HepG2 (cell line): ENCODE data around the gene PLSCR1. TPM values are rescaled to one million over a fixed set of nuclear protein-coding genes. Genes with fewer than 3 reads are reported as not detected.
A peak's percentile ranks its signal among the peaks of the same experiment; 100 is the strongest.

Experiments used
- CHCHD3 ChIP-seq: sonication (generic); formaldehyde crosslinking; IDR thresholded peaks from 2 replicates; pipeline ENCODE4 v1.8.0; 2022; ENCODE audit warnings: mild to moderate bottlenecking, missing genetic modification reagents, moderate library complexity
- ELF1 ChIP-seq: sonication (generic); formaldehyde crosslinking; IDR thresholded peaks from 2 replicates; pipeline ENCODE4 v1.4.0; 2020; ENCODE audit warnings: missing genetic modification reagents
- ELF4 ChIP-seq: sonication (generic); formaldehyde crosslinking; IDR thresholded peaks from 2 replicates; pipeline ENCODE4 v1.5.0; 2020; ENCODE audit warnings: missing genetic modification reagents, mild to moderate bottlenecking, moderate library complexity, borderline replicate concordance
- MAZ ChIP-seq, 2 experiments: sonication (generic) in 1 of 2; formaldehyde crosslinking in 1 of 2; IDR thresholded peaks; 2 replicates each; pipeline versions ENCODE4 v1.5.0 to v1.6.1; 2012 to 2020; ENCODE audit warnings: low read depth in 2 of 2, mild to moderate bottlenecking in 2 of 2, borderline replicate concordance in 1 of 2, improper control_type of control experiment in 1 of 2, low read length in 1 of 2, missing genetic modification reagents in 1 of 2, moderate library complexity in 1 of 2
- PCBP1 ChIP-seq: fragments of 200-400 bp; formaldehyde crosslinking; IDR thresholded peaks from 2 replicates; pipeline ENCODE4 v1.6.1; 2017; ENCODE audit warnings: mild to moderate bottlenecking, low read depth, low read length, borderline replicate concordance
- SCMH1 ChIP-seq: sonication (generic); formaldehyde crosslinking; IDR thresholded peaks from 2 replicates; pipeline ENCODE4 v1.9.0; 2021; ENCODE audit warnings: missing genetic modification reagents, mild to moderate bottlenecking, borderline replicate concordance
- ZNF24 ChIP-seq: fragments of 450-650 bp; IDR thresholded peaks from 2 replicates; pipeline ENCODE4 v1.6.1; 2017; ENCODE audit warnings: antibody characterized with exemption, mild to moderate bottlenecking
- ZNF256 ChIP-seq: sonication (generic); formaldehyde crosslinking; conservative IDR thresholded peaks from 2 replicates; pipeline ENCODE4 v1.4.0; 2020; ENCODE audit warnings: missing genetic modification reagents
- ZNF746 ChIP-seq: sonication (generic); formaldehyde crosslinking; IDR thresholded peaks from 2 replicates; pipeline ENCODE4 v1.8.0; 2022; ENCODE audit warnings: mild to moderate bottlenecking, missing genetic modification reagents
- ZNF841 ChIP-seq: sonication (generic); formaldehyde crosslinking; IDR thresholded peaks from 2 replicates; pipeline ENCODE4 v1.8.1; 2023; ENCODE audit warnings: missing genetic modification reagents, borderline replicate concordance
- polyA plus RNA-seq, 8 experiments: library from polyadenylated mRNA; depleted of rRNA in 3 of 8; stranded (reverse) in 7 of 8; unstranded in 1 of 8; fragments of >200 nt; fragmentation: Illumina TruSeq in 4 of 8; extraction: Trizol in 4 of 8; gene quantifications; 2 replicates each; pipeline versions ENCODE4 v1.2.1 to v1.2.3, GENCODE V29; 2011 to 2016; ENCODE audit warnings: low read depth in 4 of 8, missing spikeins in 1 of 8, mixed read lengths in 1 of 8; ENCODE audit not compliant: insufficient read depth in 1 of 8
- total RNA-seq, 5 experiments: library from RNA; depleted of rRNA; stranded (reverse); fragments of >200 nt; fragmentation: Illumina TruSeq; extraction: Trizol; gene quantifications; 2 replicates each; pipeline ENCODE4 v1.2.3, GENCODE V29; 2016; ENCODE audit warnings: low read depth in 1 of 5
- TF ChIP-seq, protein P1 (sequence below): IDR thresholded peaks from 2 replicates; pipeline ENCODE4 v1.6.1; 2012; ENCODE audit warnings: inconsistent platforms
- TF ChIP-seq, protein P2 (sequence below): sonication (generic); formaldehyde crosslinking; IDR thresholded peaks from 2 replicates; pipeline ENCODE4 v1.9.0; 2021; ENCODE audit warnings: missing genetic modification reagents, borderline replicate concordance
- TF ChIP-seq, protein P3 (sequence below), 2 experiments: fragments of 450-650 bp in 1 of 2; sonication (generic) in 1 of 2; formaldehyde crosslinking in 1 of 2; IDR thresholded peaks; 2 replicates each; pipeline versions ENCODE4 v1.6.1 to v1.8.0; 2016 to 2022; ENCODE audit warnings: antibody characterized with exemption in 1 of 2, mild to moderate bottlenecking in 1 of 2, missing genetic modification reagents in 1 of 2
- TF ChIP-seq, protein P4 (sequence below): sonication (generic); formaldehyde crosslinking; IDR thresholded peaks from 2 replicates; pipeline ENCODE4 v1.5.1; 2020; ENCODE audit warnings: missing genetic modification reagents, mild to moderate bottlenecking, borderline replicate concordance

Gene PLSCR1
- total and polyA plus RNA-seq, 2 of the 13 experiments (the other 11 are each of a cell fraction or from before 2014, with no cell fraction given): 33.8 to 34.1 TPM

DNA sequence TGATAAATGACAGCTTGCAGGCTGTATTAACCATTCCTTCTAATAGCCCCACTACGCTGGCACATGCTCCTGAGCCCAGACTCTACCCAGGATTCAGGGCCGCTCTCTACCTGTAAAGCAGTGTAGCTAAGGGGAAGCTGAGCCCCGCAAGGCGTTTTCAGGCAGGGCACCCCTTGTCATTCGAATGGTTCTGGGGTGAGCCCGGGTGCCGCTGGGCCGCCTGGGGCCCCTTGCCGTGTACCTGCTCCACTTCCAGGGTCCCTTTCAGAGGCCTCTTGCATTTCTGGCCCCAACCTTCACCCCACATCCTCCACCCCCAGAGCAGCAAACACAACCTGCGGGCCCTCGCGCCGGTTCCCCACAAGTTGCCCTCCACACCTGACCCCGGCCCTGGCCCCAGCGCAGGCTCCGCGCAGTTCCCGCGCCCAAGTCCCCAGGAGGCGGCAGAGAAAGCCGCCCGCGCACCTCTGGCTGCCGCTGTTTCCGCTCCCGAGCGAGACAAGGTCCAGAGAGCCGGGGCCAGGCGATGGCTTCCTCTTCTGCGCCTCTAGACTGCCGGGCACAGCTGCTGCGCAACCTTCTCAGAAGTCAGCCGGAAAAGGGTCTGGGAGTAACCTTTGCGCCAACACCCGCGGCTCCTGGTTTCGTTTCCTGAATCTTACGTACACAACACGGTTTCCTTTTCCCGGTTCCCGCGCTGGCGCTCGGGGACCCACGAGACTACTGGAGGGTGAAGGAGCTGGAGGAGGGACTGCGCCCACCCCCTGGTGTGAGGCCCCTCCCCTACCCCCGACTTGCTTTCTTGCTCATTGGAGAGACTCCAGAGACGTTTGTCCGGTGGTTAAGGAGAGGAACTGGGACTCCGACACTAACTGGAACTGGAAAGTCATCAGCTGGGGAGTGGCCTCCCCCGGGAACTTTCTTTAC, at the start of gene PLSCR1 (continued):
- TF ChIP-seq MAZ (IDR thresholded peaks at IDR 0.05; ENCODE audit: borderline replicate concordance, low read depth, low read length): no peak
- TF ChIP-seq MAZ (CRISPR knock-in tag; IDR thresholded peaks at IDR 0.05; ENCODE audit: low read depth): no peak
- 0 out of 2 replicates have a peak, but pooled peaks have one; percentile 40 for TF ChIP-seq PCBP1
- TF ChIP-seq ELF1 (CRISPR knock-in tag): peak; percentile 71
- TF ChIP-seq, protein P1, sequence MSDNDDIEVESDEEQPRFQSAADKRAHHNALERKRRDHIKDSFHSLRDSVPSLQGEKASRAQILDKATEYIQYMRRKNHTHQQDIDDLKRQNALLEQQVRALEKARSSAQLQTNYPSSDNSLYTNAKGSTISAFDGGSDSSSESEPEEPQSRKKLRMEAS: peak; percentile 62; the same call in 1 of the 2 replicates
- peak; percentile 81; the same call in 1 of the 2 replicates for TF ChIP-seq ZNF746 (CRISPR knock-in tag)
- TF ChIP-seq, protein P2, sequence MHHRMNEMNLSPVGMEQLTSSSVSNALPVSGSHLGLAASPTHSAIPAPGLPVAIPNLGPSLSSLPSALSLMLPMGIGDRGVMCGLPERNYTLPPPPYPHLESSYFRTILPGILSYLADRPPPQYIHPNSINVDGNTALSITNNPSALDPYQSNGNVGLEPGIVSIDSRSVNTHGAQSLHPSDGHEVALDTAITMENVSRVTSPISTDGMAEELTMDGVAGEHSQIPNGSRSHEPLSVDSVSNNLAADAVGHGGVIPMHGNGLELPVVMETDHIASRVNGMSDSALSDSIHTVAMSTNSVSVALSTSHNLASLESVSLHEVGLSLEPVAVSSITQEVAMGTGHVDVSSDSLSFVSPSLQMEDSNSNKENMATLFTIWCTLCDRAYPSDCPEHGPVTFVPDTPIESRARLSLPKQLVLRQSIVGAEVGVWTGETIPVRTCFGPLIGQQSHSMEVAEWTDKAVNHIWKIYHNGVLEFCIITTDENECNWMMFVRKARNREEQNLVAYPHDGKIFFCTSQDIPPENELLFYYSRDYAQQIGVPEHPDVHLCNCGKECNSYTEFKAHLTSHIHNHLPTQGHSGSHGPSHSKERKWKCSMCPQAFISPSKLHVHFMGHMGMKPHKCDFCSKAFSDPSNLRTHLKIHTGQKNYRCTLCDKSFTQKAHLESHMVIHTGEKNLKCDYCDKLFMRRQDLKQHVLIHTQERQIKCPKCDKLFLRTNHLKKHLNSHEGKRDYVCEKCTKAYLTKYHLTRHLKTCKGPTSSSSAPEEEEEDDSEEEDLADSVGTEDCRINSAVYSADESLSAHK (CRISPR knock-in tag): no peak
- no peak for TF ChIP-seq ZNF256 (CRISPR knock-in tag)
- no peak for TF ChIP-seq SCMH1 (CRISPR knock-in tag)
- TF ChIP-seq, protein P3, sequence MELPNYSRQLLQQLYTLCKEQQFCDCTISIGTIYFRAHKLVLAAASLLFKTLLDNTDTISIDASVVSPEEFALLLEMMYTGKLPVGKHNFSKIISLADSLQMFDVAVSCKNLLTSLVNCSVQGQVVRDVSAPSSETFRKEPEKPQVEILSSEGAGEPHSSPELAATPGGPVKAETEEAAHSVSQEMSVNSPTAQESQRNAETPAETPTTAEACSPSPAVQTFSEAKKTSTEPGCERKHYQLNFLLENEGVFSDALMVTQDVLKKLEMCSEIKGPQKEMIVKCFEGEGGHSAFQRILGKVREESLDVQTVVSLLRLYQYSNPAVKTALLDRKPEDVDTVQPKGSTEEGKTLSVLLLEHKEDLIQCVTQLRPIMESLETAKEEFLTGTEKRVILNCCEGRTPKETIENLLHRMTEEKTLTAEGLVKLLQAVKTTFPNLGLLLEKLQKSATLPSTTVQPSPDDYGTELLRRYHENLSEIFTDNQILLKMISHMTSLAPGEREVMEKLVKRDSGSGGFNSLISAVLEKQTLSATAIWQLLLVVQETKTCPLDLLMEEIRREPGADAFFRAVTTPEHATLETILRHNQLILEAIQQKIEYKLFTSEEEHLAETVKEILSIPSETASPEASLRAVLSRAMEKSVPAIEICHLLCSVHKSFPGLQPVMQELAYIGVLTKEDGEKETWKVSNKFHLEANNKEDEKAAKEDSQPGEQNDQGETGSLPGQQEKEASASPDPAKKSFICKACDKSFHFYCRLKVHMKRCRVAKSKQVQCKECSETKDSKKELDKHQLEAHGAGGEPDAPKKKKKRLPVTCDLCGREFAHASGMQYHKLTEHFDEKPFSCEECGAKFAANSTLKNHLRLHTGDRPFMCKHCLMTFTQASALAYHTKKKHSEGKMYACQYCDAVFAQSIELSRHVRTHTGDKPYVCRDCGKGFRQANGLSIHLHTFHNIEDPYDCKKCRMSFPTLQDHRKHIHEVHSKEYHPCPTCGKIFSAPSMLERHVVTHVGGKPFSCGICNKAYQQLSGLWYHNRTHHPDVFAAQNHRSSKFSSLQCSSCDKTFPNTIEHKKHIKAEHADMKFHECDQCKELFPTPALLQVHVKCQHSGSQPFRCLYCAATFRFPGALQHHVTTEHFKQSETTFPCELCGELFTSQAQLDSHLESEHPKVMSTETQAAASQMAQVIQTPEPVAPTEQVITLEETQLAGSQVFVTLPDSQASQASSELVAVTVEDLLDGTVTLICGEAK (IDR thresholded peaks at IDR 0.05): no peak
- TF ChIP-seq, protein P3 (CRISPR knock-in tag; IDR thresholded peaks at IDR 0.05): 0 out of 2 replicates have a peak, but pooled peaks have one; percentile 20
- TF ChIP-seq ZNF24: no peak
- TF ChIP-seq ZNF841 (CRISPR knock-in tag): no peak
- TF ChIP-seq ELF4 (CRISPR knock-in tag): no peak
- TF ChIP-seq, protein P4, sequence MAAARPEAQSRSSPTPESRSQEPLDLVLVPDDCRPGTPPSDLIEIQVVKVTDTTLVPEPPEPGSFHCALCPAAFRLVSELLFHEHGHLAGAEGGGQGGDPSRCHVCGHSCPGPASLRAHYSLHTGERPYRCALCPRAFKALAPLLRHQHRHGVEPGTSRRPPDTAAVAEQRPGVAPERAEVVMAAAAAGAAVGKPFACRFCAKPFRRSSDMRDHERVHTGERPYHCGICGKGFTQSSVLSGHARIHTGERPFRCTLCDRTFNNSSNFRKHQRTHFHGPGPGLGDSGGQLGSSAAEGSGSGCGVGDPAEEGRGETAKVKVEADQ (CRISPR knock-in tag): no peak
- no peak for TF ChIP-seq CHCHD3 (CRISPR knock-in tag)
